Transverse colon (tissue), 4 donors: ENCODE data around the gene PANK4. TPM values are rescaled to one million over a fixed set of nuclear protein-coding genes. Genes with fewer than 3 reads are reported as not detected.

Experiments used
- DNase-seq: peaks from one replicate; pipeline ENCODE4 v3.0.0-alpha.2; 2019
- H3K27ac ChIP-seq, 4 donors: fragments of 200-600 bp; sonication (generic); 2 replicates each; pipeline ENCODE4 v1.5.1; 2016 to 2018; ENCODE audit warnings: inconsistent platforms in 4 of 4
- H3K27me3 ChIP-seq: fragments of 200-600 bp; sonication (generic); 2 replicates; pipeline ENCODE4 v1.5.1; 2017; ENCODE audit warnings: inconsistent platforms
- H3K36me3 ChIP-seq, 4 donors: fragments of 200-600 bp; sonication (generic); 2 replicates each; pipeline ENCODE4 v1.5.1; 2017 to 2019; ENCODE audit warnings: inconsistent platforms in 4 of 4
- H3K4me1 ChIP-seq, 4 donors: fragments of 200-600 bp; sonication (generic); 2 replicates each; pipeline ENCODE4 v1.5.1; 2017 to 2020; ENCODE audit warnings: inconsistent platforms in 4 of 4
- H3K4me3 ChIP-seq, 4 donors: fragments of 200-600 bp; sonication (generic); 1 replicate in 1 of 4; 2 replicates in 3 of 4; pipeline versions ENCODE4 v1.5.1 to v1.6.1; 2017 to 2019; ENCODE audit warnings: inconsistent platforms in 4 of 4
- H3K9me3 ChIP-seq, 2 donors: fragments of 200-600 bp; sonication (generic); 2 replicates each; pipeline ENCODE4 v1.5.1; 2017 to 2019; ENCODE audit warnings: inconsistent platforms in 2 of 2
- EP300 ChIP-seq: sonication (generic); formaldehyde crosslinking; IDR thresholded peaks from one replicate; pipeline ENCODE4 v1.6.1; 2017; ENCODE audit warnings: antibody characterized with exemption, low read depth
- POLR2A ChIP-seq: fragments of 450-650 bp; IDR thresholded peaks from one replicate; pipeline ENCODE4 v1.6.1; 2016; ENCODE audit warnings: antibody characterized with exemption, mild to moderate bottlenecking, moderate library complexity
- POLR2AphosphoS5 ChIP-seq, 3 donors: sonication (generic); formaldehyde crosslinking; IDR thresholded peaks; one replicate each; pipeline ENCODE4 v1.6.1; 2016; ENCODE audit warnings: antibody characterized with exemption in 3 of 3
- WGBS, 2 donors: methylation state at CpG; one replicate each; pipeline ENCODE4 v1.1.5; 2018; ENCODE audit warnings: low coverage in 1 of 2; 5-methylcytosine and 5-hydroxymethylcytosine counted together
- in situ Hi-C, 4 donors: fragments of 200-750 bp; cut with MboI; loops; one replicate each; pipeline versions ENCODE4 v1.15.0 to v1.15.1; 2017; ENCODE audit warnings: low sequenced_read_pairs in 3 of 4, low pct_ligation_motif_present in 1 of 4, low pct_unique_long_range_greater_than_20kb in 1 of 4
- intact Hi-C: fragments of 100-400 bp; cut with DNase I; formaldehyde crosslinking; loops from one replicate; pipeline ENCODE4 v1.15.1; 2023; ENCODE audit warnings: low total_unique reads
- total RNA-seq, 4 donors: library from RNA; depleted of rRNA; stranded (reverse); fragments of >200 nt; gene quantifications; one replicate each; pipeline ENCODE4 v1.1.0, GENCODE V29; 2016
- TF ChIP-seq, protein P1 (sequence below), 5 experiments: fragments of 200-600 bp in 3 of 5; fragments of 450-650 bp in 2 of 5; sonication (generic) in 3 of 5; IDR thresholded peaks; 1 replicate in 2 of 5; 2 replicates in 3 of 5; pipeline ENCODE4 v1.5.1; 2016 to 2017; ENCODE audit warnings: antibody characterized with exemption in 5 of 5, inconsistent platforms in 3 of 5, mild to moderate bottlenecking in 2 of 5, moderate library complexity in 1 of 5

PANK4 gene
- total RNA-seq, 4 donors from 2014 or later: 41.1 to 58.3 (median 47.3) TPM

DNA sequence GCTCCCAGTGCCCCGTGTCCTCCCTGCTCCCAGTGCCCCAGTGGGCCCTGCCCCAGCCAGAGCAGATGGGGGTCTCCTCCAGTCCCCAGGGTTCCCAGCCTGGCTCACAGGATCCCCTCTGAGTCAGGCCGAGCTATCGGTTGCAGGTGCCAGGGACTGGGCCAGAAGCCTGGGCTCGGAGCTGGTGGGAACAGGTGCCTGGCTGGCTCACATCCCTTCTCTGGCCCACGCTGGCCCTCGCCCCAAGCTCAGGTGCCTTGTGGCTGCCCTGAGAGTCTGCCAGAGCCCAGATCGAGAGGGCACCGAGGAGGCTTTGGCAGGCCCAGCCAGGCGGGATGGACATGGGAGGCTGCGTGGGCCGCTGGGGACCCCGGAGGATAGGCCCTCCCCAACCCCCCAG, 31.4 kb downstream of the PANK4 start:
- intact Hi-C loops: no loop called here
- Histone ChIP-seq H3K36me3 (no peaks in the 10 kb centered on the region), H3K4me1 (peaks cover 0 to 3% (median 1%) of the 10 kb centered on the region in 4 donors), H3K27ac (no peak overlapping the region), H3K9me3 (no peaks in the 10 kb centered on the region), H3K27me3 (peaks cover 19% of the 10 kb centered on the region), H3K4me3 (no peak overlapping the region)
- 89% methylated on average over 12 of the region's 12 CpGs; no CpG with 5 or more reads in 1 of the 2 donors for WGBS, 2 donors
- TF ChIP-seq EP300 (no peak), POLR2A (no peak), POLR2AphosphoS5 (IDR thresholded peaks at IDR 0.05) (no peak)
- TF ChIP-seq, protein P1, sequence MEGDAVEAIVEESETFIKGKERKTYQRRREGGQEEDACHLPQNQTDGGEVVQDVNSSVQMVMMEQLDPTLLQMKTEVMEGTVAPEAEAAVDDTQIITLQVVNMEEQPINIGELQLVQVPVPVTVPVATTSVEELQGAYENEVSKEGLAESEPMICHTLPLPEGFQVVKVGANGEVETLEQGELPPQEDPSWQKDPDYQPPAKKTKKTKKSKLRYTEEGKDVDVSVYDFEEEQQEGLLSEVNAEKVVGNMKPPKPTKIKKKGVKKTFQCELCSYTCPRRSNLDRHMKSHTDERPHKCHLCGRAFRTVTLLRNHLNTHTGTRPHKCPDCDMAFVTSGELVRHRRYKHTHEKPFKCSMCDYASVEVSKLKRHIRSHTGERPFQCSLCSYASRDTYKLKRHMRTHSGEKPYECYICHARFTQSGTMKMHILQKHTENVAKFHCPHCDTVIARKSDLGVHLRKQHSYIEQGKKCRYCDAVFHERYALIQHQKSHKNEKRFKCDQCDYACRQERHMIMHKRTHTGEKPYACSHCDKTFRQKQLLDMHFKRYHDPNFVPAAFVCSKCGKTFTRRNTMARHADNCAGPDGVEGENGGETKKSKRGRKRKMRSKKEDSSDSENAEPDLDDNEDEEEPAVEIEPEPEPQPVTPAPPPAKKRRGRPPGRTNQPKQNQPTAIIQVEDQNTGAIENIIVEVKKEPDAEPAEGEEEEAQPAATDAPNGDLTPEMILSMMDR (IDR thresholded peaks at IDR 0.05): no peak
- in situ Hi-C loops: no loop called here
- no peak for DNase-seq

GRCh38 chr1:2494323-2494693, 32.1 kb downstream of the PANK4 start:
- in situ Hi-C loops: no loop called here
- no peak overlapping the region for H3K27ac ChIP-seq
- no peaks in the 10 kb centered on the region for H3K36me3 ChIP-seq
- no peak overlapping the region for H3K4me3 ChIP-seq
- TF ChIP-seq POLR2AphosphoS5 (IDR thresholded peaks at IDR 0.05) (no peak), POLR2A (no peak), EP300 (no peak)
- TF ChIP-seq, protein P1 (IDR thresholded peaks at IDR 0.05): no peak
- peaks cover 16% of the 10 kb centered on the region for H3K27me3 ChIP-seq
- intact Hi-C loops: no loop called here
- WGBS, 2 donors: 10 to 32% methylated on average over 2 to 8 of the region's 19 CpGs
- DNase-seq: peak; percentile 57
- peaks cover 0 to 3% (median 1%) of the 10 kb centered on the region in 4 donors for H3K4me1 ChIP-seq
- H3K9me3 ChIP-seq: no peaks in the 10 kb centered on the region

- Histone ChIP-seq H3K36me3 (no peaks in the 10 kb centered on the region), H3K4me3 (no peak overlapping the region), H3K9me3 (no peaks in the 10 kb centered on the region), H3K27me3 (peaks cover 16% of the 10 kb centered on the region), H3K27ac (no peak overlapping the region), H3K4me1 (peaks cover 0 to 3% (median 1%) of the 10 kb centered on the region in 4 donors)
- WGBS, 2 donors: 0 to 44% methylated on average over 1 to 14 of the region's 24 CpGs
- in situ Hi-C loops (no loop called here), intact Hi-C loops (no loop called here)
- DNase-seq: no peak
- no peak for TF ChIP-seq POLR2A
- no peak for TF ChIP-seq POLR2AphosphoS5 (IDR thresholded peaks at IDR 0.05)
These were observed 32.6 kb downstream of the PANK4 start for GRCh38 chr1:2493691-2494322.

DNA sequence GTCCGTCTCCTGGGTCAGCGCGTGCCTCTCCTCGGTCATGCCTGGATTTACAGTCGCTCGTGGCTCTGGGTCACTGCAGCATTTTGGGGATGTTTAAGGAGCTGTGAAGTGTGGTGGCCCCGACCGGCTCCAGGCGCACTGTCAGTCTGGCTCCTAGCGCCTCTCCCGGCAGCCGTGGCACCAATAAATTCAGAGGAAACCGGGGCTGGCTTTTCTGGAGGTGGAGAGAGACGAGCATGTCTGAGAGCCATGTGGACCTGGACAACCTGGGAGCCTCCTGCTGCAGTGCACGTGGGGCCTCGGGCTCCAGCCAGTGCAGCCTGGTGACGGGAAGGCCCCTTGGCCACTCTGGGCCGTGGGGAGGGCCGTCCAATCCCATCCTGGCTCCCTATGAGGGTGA, 33.2 kb downstream of the PANK4 start:
- 50% methylated on average over 19 of the region's 19 CpGs; no CpG with 5 or more reads in 1 of the 2 donors for WGBS, 2 donors
- intact Hi-C loops: no loop called here

More for the DNA sequence above, 33.2 kb downstream of the PANK4 start:
- H3K4me3 ChIP-seq: no peak overlapping the region
- no peaks in the 10 kb centered on the region for H3K36me3 ChIP-seq
- no peaks in the 10 kb centered on the region for H3K9me3 ChIP-seq
- peaks cover 0 to 3% (median 1%) of the 10 kb centered on the region in 4 donors for H3K4me1 ChIP-seq
- H3K27ac ChIP-seq: no peak overlapping the region
- in situ Hi-C loops: no loop called here
- DNase-seq: no peak
- TF ChIP-seq, protein P1 (IDR thresholded peaks at IDR 0.05): no peak
- TF ChIP-seq EP300 (no peak), POLR2AphosphoS5 (IDR thresholded peaks at IDR 0.05) (no peak), POLR2A (no peak)
- peaks cover 15% of the 10 kb centered on the region for H3K27me3 ChIP-seq
